Measurements from ENCODE around the gene SLIRP.

GRCh38 chr14:77714926-77715325 lies 7.0 kb downstream of the SLIRP start:
- TF ChIP-seq CTCF (tag by site-specific recombination; IDR thresholded peaks at IDR 0.05) (no peak), ZBTB6 (tag by site-specific recombination; IDR thresholded peaks at IDR 0.05) (no peak), ZNF544 (tag by site-specific recombination; IDR thresholded peaks at IDR 0.05) (no peak), ZNF423 (tag by site-specific recombination; IDR thresholded peaks at IDR 0.05) (no peak), ZNF280D (tag by site-specific recombination; IDR thresholded peaks at IDR 0.05) (no peak), ZXDB (tag by site-specific recombination; IDR thresholded peaks at IDR 0.05) (no peak), PATZ1 (tag by site-specific recombination; IDR thresholded peaks at IDR 0.05) (no peak)

Data from HEK293 (cell line).